HTR-8/SVneo (cell line): ENCODE results near the gene GCK.

ENCODE experiments used
- DNase-seq: peaks from one replicate; pipeline ENCODE4 v3.0.0; 2011; ENCODE audit warnings: low spot score, mixed read lengths; ENCODE audit not compliant: insufficient read length
- FAIRE-seq: peaks from 2 replicates; lab custom pipeline; 2011; peaks lifted over from hg19 to GRCh38; lab: Jason Lieb, UNC

GCK gene

GRCh38 chr7:44189286-44189992, at the start of gene GCK:
TSS of gene GCK (minus strand) at chr7:44189439. CDS start at chr7:44188953, 486 bp downstream.
- FAIRE-seq = no peak
- DNase-seq = no peak

GRCh38 chr7:44238116-44238695, 49.0 kb upstream of the GCK start:
- DNase-seq (no peak), FAIRE-seq (no peak)

DNA sequence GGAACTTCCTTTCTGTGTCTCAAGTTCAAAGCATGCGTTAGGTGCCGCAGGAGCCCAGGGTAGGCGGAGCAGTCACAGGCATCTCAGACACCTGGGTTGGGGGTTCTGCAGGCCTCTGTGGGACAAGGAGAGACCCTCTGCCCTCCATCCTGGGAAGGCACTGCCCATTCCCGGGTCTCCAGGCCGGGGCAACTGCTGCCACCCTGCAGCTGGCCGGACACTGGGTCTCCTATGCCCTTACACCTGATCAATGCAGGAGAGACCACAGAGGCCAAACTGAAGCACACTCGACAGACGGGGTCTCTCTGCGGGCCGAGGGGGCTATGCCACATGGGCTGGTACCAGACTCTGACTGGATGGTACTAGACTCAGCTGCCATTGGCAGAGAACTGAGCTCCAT, 48.5 kb upstream of the GCK start:
- DNase-seq (no peak), FAIRE-seq (no peak)

DNA sequence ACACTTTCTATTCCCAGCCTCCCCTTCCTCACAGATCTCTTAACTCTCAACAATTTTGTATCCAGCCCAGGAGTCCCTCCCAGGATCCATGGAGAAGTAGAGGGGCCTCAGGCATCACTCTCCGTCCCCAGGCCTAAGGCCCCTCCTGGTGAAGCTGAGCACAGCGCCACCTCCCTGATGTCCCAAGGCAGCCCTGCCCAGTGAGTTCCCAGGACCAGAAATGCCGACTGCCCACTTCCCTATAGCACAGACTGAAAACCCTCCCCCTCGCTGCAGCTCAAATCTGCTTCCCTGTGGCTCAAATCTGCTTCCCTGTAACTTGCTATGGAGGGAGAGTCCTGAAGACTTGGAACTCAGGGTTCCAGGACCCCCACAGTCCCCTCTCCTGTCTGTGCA, 47.1 kb upstream of the GCK start:
- DNase-seq = no peak
- no peak for FAIRE-seq

GRCh38 chr7:44235582-44236332, 46.5 kb upstream of the GCK start:
- FAIRE-seq (no peak), DNase-seq (no peak)

GRCh38 chr7:44235066-44235465, 45.8 kb upstream of the GCK start:
- no peak for FAIRE-seq
- DNase-seq = no peak

DNA sequence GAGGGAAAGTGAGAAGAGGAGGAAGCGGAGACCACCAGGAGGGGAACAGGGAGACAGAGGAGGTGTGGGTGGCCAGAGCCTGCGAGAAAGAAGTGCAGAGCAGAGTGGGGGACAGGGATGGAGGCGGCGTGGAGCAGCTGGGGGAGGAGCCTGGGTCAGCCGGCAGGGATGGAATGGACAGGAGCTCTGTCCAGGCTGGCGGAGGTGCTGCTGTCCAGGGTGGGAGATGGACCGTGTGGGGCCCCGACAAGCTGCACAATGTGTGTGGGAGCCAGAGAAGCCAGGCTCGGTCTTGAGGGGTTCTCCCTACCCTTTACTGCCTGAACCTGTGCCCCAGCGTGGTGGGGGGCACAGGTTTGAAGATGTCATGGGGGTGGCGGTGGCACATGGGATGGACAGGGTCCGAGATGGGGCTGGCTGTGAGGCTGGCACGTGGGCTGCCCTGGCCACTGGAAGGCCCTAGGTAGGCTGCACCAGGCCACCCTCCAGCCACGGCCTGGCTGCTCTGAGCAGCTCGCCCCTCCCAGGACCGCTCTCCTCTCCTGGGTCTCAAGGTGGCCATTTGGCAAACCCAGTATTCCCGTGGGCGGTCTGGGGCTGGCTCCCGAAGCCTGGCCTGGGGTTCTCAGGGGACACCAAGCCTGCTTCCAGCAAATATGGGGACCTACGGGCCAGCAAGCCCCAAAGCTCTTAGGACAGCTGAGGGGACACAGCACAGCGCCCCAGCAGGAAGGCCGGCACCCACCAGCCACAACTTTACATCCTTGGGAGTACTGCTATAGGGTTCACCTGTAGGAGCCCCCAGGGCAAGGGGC, 43.9 kb upstream of the GCK start:
- DNase-seq = no peak
- no peak for FAIRE-seq

- no peak for FAIRE-seq
- no peak for DNase-seq
Measured at GRCh38 chr7:44232396-44232795, 43.2 kb upstream of the GCK start.

- DNase-seq = no peak
- no peak for FAIRE-seq
Measured at GRCh38 chr7:44231088-44231487, 41.8 kb upstream of the GCK start.

DNA sequence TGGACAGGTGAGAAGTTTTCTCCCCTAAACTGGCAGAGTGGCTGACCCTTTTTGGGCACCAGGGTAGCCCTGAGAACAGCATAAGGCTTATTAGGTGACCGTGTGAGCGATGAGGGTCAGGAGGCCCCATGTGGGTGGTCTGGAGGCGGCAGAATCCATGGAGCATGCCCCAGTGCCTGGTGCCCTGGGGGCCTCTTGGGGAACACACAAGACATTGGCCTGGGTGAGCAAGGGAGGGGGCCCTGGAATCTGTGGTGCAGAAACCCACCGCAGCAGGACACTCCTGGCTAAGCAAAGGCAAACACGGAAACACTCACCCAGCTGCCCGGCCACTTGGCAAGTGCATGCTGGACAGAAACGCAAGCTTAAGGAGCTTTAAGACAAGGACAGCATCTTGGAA, 41.0 kb upstream of the GCK start:
- FAIRE-seq = no peak
- no peak for DNase-seq

DNA sequence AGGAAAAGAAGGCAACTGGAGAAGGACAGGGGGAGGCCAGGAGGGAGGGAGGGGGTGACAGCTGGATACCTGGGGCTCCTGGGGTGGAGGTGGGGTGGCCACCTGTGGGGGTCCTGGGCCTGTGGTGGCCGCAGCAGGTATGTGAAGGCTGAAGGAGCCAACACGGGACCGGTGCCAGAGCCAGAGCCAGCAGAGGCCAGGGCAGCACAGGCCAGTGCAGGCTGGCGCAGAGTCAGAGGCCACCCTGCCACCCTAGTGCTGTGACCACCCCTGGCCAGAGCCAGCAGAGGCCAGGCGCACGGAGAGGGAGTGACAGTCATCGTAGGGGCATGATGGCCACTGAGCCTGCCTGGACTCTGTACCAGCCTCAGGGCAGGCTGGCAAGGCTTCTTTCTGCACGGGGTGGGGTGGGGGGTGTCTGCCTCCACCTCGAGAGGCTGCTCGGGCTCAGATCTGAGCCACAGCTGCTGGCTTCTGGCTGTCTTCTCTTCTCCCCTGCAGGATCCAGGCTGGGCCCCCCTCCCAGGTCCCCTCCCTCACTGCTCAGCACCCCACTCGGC, 40.4 kb upstream of the GCK start:
- DNase-seq = no peak
- FAIRE-seq = no peak

DNA sequence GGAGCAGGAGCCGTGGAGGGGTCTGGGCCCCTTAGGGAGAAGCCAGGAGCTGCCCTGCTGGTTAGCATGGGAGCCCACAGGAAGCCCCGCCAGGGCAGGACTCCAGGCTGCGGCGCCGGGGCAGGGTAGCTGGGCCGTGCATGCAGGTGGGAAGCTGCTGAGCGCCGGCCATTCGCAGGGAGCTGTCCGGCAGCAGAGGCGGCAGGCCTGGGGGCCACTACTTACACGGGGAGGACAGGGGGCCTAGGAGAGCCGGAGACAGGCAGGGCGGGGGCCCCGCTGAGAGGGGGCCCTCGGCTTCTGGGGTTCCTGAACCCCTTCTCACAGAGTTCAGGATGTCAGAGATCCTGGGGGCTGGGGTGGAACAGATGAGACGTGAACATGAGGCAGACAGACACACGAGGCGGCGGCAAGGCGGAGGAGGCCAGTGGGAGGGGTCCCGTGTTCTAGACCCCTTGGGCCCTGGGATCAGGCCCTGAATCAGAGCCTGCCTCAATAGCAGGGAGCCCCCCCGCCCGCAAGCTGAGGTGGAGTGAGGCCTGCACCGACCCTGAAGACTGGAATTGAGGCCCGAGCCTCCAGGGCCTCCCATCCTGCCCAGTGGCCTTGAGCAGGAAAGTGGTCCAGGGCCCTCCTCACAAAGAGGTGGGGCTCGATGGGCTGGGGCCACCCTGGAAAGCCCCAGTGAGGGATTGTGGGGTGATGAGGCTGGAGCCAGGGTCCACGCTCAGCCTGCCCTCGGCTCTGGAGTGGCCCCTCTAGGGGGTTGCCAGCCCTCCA, 39.5 kb upstream of the GCK start:
- FAIRE-seq (no peak), DNase-seq (no peak)

DNA sequence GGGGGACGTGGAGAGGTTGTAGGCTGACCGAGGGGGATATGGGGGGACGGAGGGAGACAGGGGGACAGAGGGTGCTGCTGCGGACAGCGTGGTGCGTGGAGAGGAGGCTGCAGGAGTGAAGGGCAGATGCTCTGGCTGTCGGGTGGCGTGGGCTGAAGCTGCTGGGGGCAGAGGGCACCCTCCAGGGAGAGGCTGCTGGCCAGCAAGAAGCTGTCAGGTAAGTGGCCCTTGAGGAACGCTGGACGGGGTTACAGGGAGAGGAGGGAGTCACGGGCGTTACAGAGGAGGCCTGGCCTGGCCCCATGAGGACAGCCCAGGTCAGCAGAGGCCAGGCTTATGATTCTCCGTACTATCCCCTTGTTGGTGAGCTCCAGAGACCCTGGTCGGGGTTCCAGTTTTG, 38.7 kb upstream of the GCK start:
- DNase-seq = no peak
- no peak for FAIRE-seq

- DNase-seq (no peak), FAIRE-seq (no peak)
Measured at GRCh38 chr7:44226396-44226753, 37.1 kb upstream of the GCK start.

- FAIRE-seq (no peak), DNase-seq (no peak)
Measured at GRCh38 chr7:44225566-44226395, 36.5 kb upstream of the GCK start.

DNA sequence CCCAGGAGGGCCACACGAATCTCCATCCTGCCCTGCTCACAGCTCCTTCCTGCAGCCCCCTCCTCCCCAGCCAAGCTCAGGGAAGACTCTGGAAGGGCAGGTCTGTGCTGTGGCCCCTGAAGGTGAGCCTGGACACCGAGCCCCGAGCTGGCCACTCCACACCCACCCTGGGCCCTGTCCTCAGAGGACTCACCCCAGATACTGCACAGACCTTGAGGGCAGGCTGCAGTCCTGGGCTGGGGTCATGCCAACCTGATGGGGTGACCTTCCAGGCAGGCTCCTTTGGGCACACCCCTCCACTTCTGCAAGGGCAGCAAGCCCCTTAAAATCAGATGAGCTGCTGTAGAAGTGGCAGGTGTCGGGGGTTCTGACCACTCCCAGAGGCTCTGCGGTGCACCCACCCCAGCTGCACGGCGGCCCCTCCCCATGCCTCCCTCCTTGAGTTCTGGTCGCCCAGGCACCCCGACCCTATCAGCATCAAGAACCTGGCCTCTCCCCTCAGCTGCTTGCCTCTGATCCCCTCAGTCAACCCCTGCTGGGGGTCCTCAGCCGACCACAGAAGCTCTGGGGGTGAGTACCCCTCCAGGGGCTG, 35.8 kb upstream of the GCK start:
- DNase-seq (no peak), FAIRE-seq (no peak)

DNA sequence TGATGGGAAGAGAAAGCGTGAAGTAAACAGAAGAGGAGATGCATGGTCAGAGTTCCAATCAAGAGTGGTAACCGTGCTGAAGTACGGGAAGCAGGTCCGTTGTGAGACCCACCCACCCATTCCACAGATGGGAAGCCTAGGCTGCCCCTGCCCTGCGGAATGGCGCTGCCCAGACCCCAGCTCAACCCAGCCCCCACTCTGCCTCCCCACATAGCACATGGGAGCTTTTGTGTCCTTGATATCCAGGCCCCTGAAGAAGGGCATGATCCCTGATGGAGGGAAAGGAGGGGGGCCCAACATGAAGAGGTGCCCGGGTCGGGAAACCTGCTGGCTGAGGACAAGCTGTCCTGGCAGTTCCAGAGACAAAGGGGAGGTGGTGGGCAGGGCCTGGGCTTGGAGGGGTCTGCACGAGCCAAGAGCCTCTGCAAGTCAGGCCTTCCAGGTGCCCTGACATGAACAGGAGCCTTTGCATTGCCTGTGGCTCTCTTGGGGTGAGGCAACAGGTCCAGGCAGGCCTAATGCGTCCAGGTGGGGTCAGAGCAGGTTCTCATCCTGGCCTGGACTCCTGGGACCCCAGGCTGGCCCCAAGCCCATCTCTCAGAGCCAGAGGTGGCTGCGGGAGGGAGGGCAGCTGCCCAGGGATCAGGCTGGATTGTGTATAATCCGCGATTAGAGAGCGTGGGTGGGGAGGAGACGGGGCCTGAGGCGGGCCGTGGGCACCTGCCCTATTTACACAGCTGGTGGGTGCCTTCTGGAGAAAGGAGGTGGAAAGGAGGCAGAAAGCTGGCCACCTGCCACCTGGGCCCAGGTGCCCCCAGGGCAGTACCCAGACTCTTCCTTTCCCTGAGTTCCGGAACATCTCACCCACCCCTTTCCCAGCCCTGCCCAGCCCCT, 35.1 kb upstream of the GCK start:
- DNase-seq (no peak), FAIRE-seq (no peak)
